GM12801 (cell line): ENCODE results near the gene CSN1S1.

Experiments used
- CTCF ChIP-seq: IDR thresholded peaks from one replicate; pipeline ENCODE4 v1.5.1; 2011; ENCODE audit warnings: control low read depth; ENCODE audit not compliant: insufficient read length; ENCODE audit errors: extremely low read depth

CSN1S1 gene

GRCh38 chr4:69909195-69909594 is 21.7 kb upstream of the CSN1S1 start:
- TF ChIP-seq CTCF = no peak

- TF ChIP-seq CTCF = no peak
These were observed 20.7 kb upstream of the CSN1S1 start for GRCh38 chr4:69910016-69910782.

GRCh38 chr4:69920874-69921273 is 10.0 kb upstream of the CSN1S1 start:
- no peak for TF ChIP-seq CTCF

GRCh38 chr4:69934150-69934549 is 3.3 kb downstream of the CSN1S1 start:
- no peak for TF ChIP-seq CTCF

GRCh38 chr4:69936566-69936965 is 5.7 kb downstream of the CSN1S1 start:
- TF ChIP-seq CTCF = no peak

GRCh38 chr4:69951602-69952001 is 20.7 kb downstream of the CSN1S1 start:
- no peak for TF ChIP-seq CTCF

GRCh38 chr4:69957209-69957608 is 26.3 kb downstream of the CSN1S1 start:
- no peak for TF ChIP-seq CTCF
